Spleen (tissue), 11 donors: Measurements from ENCODE around the gene KMT2B. TPM values are rescaled to one million over a fixed set of nuclear protein-coding genes. Genes with fewer than 3 reads are reported as not detected.

Experiments
- DNase-seq: peaks from one replicate; pipeline ENCODE4 v3.0.0-alpha.2; 2020
- H3K27ac ChIP-seq, 8 donors: fragments of 200-600 bp; sonication (generic) in 7 of 8; 1 replicate in 4 of 8; 2 replicates in 4 of 8; pipeline versions ENCODE4 v1.5.0 to v1.8.0; 2016 to 2021; ENCODE audit warnings: inconsistent platforms in 4 of 8, mild to moderate bottlenecking in 4 of 8, moderate library complexity in 1 of 8
- H3K27me3 ChIP-seq, 7 donors: fragments of 200-600 bp; sonication (generic) in 6 of 7; replicated peaks in 1 of 7; 1 replicate in 4 of 7; 2 replicates in 3 of 7; pipeline versions ENCODE4 v1.5.0 to v1.8.0; 2016 to 2021; ENCODE audit warnings: inconsistent platforms in 3 of 7, mild to moderate bottlenecking in 1 of 7
- H3K36me3 ChIP-seq, 6 donors: fragments of 200-600 bp; sonication (generic) in 5 of 6; 1 replicate in 4 of 6; 2 replicates in 2 of 6; pipeline versions ENCODE4 v1.5.0 to v1.8.0; 2016 to 2021; ENCODE audit warnings: inconsistent platforms in 2 of 6
- H3K4me1 ChIP-seq, 6 donors: fragments of 200-600 bp; sonication (generic) in 5 of 6; 1 replicate in 3 of 6; 2 replicates in 3 of 6; pipeline versions ENCODE4 v1.5.0 to v1.8.0; 2016 to 2021; ENCODE audit warnings: inconsistent platforms in 3 of 6
- H3K4me3 ChIP-seq, 8 donors: fragments of 200-600 bp; sonication (generic) in 7 of 8; 1 replicate in 4 of 8; 2 replicates in 4 of 8; pipeline versions ENCODE4 v1.5.0 to v1.8.0; 2016 to 2021; ENCODE audit warnings: inconsistent platforms in 4 of 8, mild to moderate bottlenecking in 4 of 8, moderate library complexity in 2 of 8
- H3K9me3 ChIP-seq, 8 donors: fragments of 200-600 bp; sonication (generic) in 7 of 8; 1 replicate in 4 of 8; 2 replicates in 4 of 8; pipeline versions ENCODE4 v1.5.0 to v1.8.0; 2016 to 2021; ENCODE audit warnings: inconsistent platforms in 4 of 8
- POLR2A ChIP-seq, 3 donors: fragments of 450-650 bp; IDR thresholded peaks; one replicate each; pipeline ENCODE4 v1.5.1; 2017; ENCODE audit warnings: antibody characterized with exemption in 3 of 3, mild to moderate bottlenecking in 1 of 3
- POLR2AphosphoS5 ChIP-seq, 3 donors: sonication (generic); formaldehyde crosslinking; IDR thresholded peaks; one replicate each; pipeline ENCODE4 v1.5.1; 2017; ENCODE audit warnings: antibody characterized with exemption in 3 of 3
- WGBS, 5 donors: extraction: QIAGEN DNeasy Blood & Tissue Kit in 3 of 5; methylation state at CpG; one replicate each; pipeline versions ENCODE4 v1.1.5 to v1.1.7; 2013 to 2018; 5-methylcytosine and 5-hydroxymethylcytosine counted together
- intact Hi-C: fragments of 100-400 bp; cut with DNase I; formaldehyde crosslinking; loops from one replicate; pipeline ENCODE4 v1.15.0; 2023; ENCODE audit warnings: low total_unique reads
- polyA plus RNA-seq, 3 donors: library from polyadenylated mRNA; stranded (reverse); fragments of 200-250 nt; gene quantifications; one replicate each; pipeline ENCODE4 v1.2.1, GENCODE V29; 2013
- total RNA-seq, 7 donors: library from RNA; depleted of rRNA in 3 of 7; stranded (reverse); fragments of >200 nt in 3 of 7; fragmentation: NEBNext Ultra II Directional in 4 of 7; extraction: Animal tissue kit (Norgen Biotek cat#: 25700) in 4 of 7; gene quantifications; one replicate each; pipeline versions ENCODE4 v1.1.0 to v1.2.1, GENCODE V29; 2016 to 2021
- TF ChIP-seq, protein P1 (sequence below), 11 experiments: fragments of 200-600 bp in 7 of 11; fragments of 450-650 bp in 4 of 11; sonication (generic) in 4 of 11; IDR thresholded peaks in 8 of 11; conservative IDR thresholded peaks in 3 of 11; 1 replicate in 7 of 11; 2 replicates in 4 of 11; pipeline versions ENCODE4 v1.4.0 to v1.8.0; 2016 to 2021; ENCODE audit warnings: antibody characterized with exemption in 11 of 11, inconsistent platforms in 4 of 11, mild to moderate bottlenecking in 1 of 11
- donor health status: healthy with polysubstance abuse.
- donor health status: DM: no; HTN: no; CAD: no; lungs with moderate emphysema.
- donor health status: DM: no; HTN: no; CAD: no.
- donor health status: Bipolar disorder and iron deficiency.
- donor health status: healthy.
- donor health status: DM: no; HTN: no; CAD: no.
- donor health status: DM: yes; HTN: yes; CAD: no.

KMT2B gene
- total and polyA plus RNA-seq, 10 donors, result 17.6 to 58.2 (median 45.8) TPM

DNA sequence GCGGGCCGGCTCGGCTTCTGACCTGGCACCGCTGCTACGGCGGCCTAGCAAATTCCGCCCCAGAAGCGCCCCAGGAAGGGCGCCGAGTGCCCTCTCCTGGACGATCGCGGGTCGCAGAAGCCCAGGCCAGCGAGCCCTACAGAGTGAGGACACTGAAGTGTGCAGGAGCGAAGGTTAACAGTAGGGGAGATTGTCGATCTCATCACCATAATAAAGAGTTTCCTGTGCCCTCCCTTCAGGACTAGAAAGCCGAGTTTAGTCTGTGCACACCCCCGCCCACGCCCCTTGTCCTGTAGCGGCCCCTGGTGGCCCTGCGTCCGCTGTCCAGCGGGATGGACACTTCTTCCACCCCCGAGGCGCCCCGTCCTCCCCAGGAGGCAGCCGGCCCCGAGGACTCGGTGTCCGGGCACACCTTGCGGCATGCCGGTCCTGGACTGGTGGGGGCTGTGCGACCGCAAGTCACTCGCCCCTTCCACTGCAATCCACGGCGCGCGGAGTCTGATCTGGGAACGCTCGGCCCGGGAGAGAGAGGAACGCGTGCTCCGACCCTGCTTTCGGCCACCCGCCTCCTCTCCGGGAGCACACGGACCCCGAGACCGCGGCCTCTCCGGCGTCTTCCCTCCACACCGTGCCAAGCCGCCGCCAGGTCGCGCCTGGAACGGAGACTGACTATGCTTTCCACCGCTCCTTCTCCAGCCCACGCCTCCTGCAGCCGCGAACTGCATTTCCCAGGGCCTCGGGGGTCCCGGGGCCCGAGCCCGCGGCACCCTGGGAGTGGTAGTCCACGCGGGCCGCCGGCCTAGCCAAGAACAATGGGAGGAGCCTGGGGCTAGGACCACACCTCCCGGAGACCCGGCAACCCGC lies 770 bp upstream of the KMT2B start:
- H3K27me3 ChIP-seq, result no peaks in the 10 kb centered on the region
- peak overlapping the region; percentile 75 to 97 (median 88) for H3K4me3 ChIP-seq
- peak; percentile 99 for DNase-seq
- 0 to 1% (median 0%) methylated on average over 29 to 77 of the region's 77 CpGs for WGBS, 5 donors
- H3K27ac ChIP-seq, result peak overlapping the region; percentile 88 to 98 (median 92)
- H3K36me3 ChIP-seq, result peaks cover 0 to 27% (median 20%) of the 10 kb centered on the region in 6 donors
- intact Hi-C loops, result loop anchor here (10.0 kb wide), 1 partner anchor 162 kb away; no protein-coding TSS in a partner anchor
- H3K4me1 ChIP-seq, result peaks cover 32 to 89% (median 63%) of the 10 kb centered on the region in 6 donors
- no peaks in the 10 kb centered on the region for H3K9me3 ChIP-seq
- TF ChIP-seq POLR2A (IDR thresholded peaks at IDR 0.05) (no peak), POLR2AphosphoS5 (IDR thresholded peaks at IDR 0.05) (peak; percentile 72 to 84 (median 81))
- TF ChIP-seq, protein P1, sequence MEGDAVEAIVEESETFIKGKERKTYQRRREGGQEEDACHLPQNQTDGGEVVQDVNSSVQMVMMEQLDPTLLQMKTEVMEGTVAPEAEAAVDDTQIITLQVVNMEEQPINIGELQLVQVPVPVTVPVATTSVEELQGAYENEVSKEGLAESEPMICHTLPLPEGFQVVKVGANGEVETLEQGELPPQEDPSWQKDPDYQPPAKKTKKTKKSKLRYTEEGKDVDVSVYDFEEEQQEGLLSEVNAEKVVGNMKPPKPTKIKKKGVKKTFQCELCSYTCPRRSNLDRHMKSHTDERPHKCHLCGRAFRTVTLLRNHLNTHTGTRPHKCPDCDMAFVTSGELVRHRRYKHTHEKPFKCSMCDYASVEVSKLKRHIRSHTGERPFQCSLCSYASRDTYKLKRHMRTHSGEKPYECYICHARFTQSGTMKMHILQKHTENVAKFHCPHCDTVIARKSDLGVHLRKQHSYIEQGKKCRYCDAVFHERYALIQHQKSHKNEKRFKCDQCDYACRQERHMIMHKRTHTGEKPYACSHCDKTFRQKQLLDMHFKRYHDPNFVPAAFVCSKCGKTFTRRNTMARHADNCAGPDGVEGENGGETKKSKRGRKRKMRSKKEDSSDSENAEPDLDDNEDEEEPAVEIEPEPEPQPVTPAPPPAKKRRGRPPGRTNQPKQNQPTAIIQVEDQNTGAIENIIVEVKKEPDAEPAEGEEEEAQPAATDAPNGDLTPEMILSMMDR (IDR thresholded peaks at IDR 0.05 in 8 of 11, conservative IDR thresholded peaks at IDR 0.05 in 3 of 11), result peak; percentile 83 to 97 (median 92)

DNA sequence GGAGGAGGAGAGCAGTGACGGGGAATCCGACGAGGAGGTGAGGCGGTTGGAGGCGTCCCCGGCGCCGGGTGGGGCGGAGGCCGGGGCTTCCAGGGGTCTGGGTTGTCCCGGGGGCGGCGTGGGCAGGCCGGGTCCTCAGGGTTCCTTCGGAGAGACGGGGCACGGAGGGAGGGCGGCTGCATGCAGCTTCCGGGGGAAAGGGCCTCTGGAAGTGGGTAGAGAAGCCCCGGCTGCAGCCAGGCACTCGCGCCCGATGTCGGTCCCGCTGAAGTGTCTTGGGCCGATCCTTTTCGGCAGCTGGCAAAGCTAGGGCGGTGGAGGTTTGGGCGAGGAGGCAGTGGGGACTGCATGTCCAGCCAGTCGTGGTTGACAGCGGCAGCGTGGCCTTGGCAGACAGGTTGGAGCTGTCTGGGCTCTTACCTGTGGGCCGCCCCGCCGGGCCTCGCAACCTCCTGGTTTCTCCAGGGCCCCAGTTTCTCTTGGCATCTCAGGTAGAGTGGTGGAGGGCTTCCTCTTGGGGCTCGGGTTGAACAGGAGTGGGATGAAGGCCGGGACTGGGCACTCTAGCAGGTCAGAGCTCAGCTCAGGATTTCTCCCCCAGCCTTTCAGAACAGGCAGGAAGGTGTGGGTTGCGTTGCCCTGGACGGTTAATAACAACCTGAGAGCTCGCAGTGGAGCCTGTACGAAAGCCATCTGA lies 690 bp downstream of the KMT2B start:
- WGBS, 5 donors, result 1 to 2% (median 1%) methylated on average over 9 to 42 of the region's 42 CpGs
- intact Hi-C loops, result loop anchor here (10.0 kb wide), 1 partner anchor 164 kb away; no protein-coding TSS in a partner anchor
- H3K4me1 ChIP-seq, result peaks cover 32 to 87% (median 50%) of the 10 kb centered on the region in 6 donors
- peak overlapping the region; percentile 75 to 97 (median 88) for H3K4me3 ChIP-seq
- TF ChIP-seq, protein P1 (IDR thresholded peaks at IDR 0.05 in 8 of 11, conservative IDR thresholded peaks at IDR 0.05 in 3 of 11), result no peak
- peak in 2 of 3 donors; percentile 23 to 32 for TF ChIP-seq POLR2AphosphoS5 (IDR thresholded peaks at IDR 0.05)
- H3K9me3 ChIP-seq, result no peaks in the 10 kb centered on the region
- H3K27me3 ChIP-seq, result no peaks in the 10 kb centered on the region
- H3K36me3 ChIP-seq, result peaks cover 0 to 42% (median 35%) of the 10 kb centered on the region in 6 donors
- DNase-seq, result peak; percentile 93
- peak overlapping the region; percentile 70 to 98 (median 92) for H3K27ac ChIP-seq

DNA sequence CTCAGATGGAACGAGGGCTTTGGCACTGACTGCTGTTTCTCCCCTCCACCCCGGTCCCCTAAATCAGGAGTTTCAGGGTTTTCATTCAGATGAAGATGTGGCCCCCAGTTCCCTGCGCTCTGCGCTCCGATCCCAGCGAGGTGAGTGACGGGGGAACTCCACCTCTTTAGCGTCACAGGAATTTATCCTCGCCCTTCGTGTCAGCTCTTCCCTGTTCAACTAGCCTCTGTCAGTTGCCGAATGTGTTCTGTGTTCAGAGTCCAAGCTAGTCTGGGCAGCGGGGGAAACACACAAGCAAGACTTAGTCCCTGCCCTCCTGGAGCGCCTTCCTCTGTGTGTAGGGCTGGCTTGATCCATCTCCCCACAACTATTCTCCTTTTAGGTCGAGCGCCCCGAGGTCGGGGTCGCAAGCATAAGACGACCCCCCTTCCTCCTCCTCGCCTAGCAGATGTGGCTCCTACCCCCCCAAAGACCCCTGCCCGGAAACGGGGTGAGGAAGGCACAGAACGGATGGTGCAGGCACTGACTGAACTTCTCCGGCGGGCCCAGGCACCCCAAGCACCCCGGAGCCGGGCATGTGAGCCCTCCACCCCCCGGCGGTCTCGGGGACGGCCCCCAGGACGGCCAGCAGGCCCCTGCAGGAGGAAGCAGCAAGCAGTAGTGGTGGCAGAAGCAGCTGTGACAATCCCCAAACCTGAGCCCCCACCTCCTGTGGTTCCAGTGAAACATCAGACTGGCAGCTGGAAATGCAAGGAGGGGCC lies 1.8 kb downstream of the KMT2B start:
- peaks cover 0 to 53% (median 46%) of the 10 kb centered on the region in 6 donors for H3K36me3 ChIP-seq
- peak; percentile 79 for DNase-seq
- H3K4me1 ChIP-seq, result peaks cover 29 to 76% (median 41%) of the 10 kb centered on the region in 6 donors
- intact Hi-C loops, result loop anchor here (10.0 kb wide), 1 partner anchor 165 kb away; no protein-coding TSS in a partner anchor
- H3K27ac ChIP-seq, result peak overlapping the region in 1 of 8 donors; percentile 97
- peak overlapping the region in 6 of 8 donors; percentile 75 to 97 (median 88) for H3K4me3 ChIP-seq
- H3K27me3 ChIP-seq, result no peaks in the 10 kb centered on the region
- H3K9me3 ChIP-seq, result no peaks in the 10 kb centered on the region
- 88 to 94% (median 91%) methylated on average over 25 to 32 of the region's 32 CpGs for WGBS, 5 donors
- TF ChIP-seq, protein P1 (IDR thresholded peaks at IDR 0.05 in 8 of 11, conservative IDR thresholded peaks at IDR 0.05 in 3 of 11), result no peak
- TF ChIP-seq POLR2AphosphoS5 (IDR thresholded peaks at IDR 0.05) (no peak), POLR2A (IDR thresholded peaks at IDR 0.05) (no peak)
